UCSD-AML1 (cell line): ENCODE data around the gene SUSD1.

Experiments used
- DNase-seq: peaks from one replicate; lab custom pipeline; 2025; ENCODE audit not compliant: unreplicated experiment; lab: John Stamatoyannopoulos, UW

SUSD1 gene

DNA sequence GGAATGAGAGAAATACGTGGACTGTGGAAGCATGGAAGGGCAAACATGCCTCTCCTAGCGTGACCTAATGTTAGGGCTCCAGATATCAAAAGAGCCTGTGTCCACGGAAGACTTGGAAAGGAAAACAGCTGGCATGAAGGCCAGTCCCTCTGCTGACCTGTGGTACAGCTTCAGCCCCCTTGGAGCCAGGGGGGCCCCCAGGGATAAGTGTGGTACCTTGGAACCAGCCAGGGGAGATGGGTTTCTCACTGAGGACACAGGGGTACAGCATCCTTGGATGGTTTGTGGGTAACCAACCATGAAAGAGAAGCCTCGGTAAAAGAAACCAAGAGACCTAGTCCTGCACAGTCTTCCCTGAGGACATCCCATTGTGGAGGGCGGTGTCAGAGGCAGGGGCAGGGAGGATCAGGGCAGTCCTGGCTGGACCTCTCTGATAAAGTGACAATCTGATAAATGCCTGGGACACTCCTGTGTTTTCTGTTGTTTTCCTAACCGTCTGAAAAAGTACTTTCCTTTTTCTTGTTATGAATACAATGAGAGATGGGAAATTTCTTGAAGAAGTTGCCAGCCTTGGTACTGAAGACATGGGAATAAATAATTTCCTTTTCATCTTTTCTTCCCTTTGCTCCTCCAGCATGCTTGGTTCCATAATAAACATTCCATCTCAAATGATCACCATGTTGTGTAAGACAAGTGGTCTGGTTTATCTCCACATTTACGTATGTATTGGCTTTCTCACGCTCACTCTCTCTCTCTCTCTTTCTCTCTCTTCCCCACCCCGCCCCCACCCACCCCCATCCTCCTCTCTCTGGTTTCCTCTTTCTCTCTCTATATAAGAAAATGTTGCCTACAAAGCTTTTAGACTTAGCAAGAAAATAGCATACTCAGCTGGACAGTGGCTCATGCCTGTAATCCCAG, 102.1 kb downstream of the SUSD1 start:
- no peak for DNase-seq

DNA sequence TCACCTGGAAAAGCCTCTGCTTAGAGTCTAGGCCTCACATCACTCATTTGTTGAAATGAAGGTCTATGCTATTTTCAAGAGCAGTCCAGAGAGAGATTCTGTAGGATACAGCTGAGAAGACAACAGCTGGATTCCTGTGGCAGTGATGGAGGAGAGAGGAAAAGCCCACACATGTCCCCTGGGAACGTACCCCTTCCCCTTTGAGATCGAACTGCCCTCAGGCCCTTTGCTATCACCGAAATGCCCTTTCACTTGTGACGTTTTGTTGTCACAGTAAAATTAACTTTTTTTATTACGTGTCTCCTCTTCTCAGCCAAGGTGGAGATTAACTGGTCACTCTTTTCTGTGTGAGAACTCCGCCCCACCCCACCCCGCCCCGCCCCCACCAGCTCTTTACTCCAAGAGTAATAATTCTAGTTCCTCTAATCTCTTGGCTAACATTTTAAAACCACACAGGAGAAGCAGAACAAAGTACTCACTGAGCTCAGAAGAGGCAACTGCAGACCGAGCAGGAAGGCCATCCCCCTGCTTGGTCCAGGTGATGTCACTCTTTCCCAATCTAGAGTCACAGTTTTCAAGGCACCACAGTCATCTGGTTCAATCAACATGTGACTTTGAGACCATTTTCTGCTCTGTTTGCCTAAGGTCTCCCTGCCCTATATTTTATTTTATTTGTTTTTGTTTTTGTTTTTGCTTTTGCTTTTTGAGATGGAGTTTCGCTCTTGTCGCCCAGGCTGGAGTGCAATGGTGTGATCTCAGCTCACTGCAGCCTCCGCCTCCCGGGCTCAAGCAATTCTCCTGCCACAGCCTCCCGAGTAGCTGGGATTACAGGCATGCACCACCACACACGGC, 105.6 kb downstream of the SUSD1 start:
- DNase-seq, result no peak

DNA sequence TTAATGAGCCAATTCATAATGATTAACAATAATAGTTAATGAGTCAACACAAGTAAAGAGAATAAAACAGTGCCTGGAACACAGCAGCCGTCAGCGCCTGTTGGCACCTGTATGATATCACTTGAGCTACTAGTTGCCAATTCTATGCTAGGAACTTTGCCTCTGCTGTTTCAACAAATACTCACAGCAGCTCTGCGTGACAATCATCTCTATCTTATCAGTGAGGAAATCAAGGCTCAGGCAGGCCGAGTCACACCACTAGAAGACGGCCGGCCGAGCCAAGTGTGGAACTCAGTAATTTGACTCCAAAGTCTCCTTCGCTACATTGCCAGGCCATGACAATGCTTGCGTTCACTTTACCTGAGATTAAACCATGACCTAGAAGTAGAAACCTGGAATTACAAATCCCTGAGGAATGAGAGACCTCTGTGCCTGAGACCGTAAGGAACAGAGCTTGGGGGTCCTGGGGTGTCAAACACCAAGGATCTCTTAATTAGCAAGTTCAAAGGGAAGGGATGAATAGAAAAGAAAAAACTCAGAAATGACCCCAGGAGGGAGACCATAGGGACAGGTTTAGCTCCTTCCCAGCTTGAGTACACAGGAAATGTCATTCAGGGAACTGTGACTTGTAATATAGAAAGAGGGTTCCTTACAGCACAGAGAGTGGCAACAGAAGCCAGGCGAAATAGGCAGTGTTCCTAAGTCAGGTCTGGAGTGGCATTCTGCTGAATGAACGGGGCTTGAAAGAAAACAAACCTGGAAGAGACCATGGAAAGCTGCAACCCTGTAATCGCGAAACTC, 109.1 kb downstream of the SUSD1 start:
- DNase-seq, result no peak

DNA sequence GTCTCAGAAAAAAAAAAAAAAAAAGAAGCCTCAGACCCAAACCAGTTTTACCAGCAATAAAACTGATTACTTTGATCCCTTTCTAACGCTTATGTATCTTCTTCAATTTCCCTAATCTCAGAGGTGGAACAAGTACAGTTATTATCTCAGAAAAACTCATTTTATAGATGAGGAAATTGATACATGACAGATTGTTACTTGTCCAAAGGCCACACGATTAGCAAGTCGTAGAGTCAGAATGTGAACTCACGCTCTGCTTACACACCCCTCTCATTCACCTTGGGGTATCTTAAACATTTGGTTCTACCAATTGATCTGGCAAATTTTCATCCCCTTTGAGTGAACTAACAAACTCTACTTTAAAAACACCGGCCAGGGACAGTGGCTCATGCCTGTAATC, 110.2 kb downstream of the SUSD1 start:
- DNase-seq, result no peak

DNA sequence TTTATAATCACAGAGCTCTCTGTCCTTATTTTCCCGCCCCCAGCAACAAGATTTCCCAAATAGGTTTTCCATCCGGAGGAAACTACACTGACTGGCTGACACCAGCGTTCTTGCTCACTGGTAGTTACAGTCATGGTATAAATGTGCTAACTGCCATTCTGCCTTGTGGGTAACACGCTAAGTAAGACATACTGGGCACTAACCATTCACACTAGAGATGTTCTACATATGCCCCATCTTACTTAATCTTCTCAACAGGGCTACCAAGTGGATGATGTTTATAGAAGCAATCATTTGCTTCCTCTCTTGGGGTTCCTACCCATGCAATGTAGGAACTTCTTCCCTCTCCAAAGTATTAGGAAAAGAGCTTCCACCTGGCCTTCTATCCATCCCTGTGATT, 111.5 kb downstream of the SUSD1 start:
- no peak for DNase-seq

DNA sequence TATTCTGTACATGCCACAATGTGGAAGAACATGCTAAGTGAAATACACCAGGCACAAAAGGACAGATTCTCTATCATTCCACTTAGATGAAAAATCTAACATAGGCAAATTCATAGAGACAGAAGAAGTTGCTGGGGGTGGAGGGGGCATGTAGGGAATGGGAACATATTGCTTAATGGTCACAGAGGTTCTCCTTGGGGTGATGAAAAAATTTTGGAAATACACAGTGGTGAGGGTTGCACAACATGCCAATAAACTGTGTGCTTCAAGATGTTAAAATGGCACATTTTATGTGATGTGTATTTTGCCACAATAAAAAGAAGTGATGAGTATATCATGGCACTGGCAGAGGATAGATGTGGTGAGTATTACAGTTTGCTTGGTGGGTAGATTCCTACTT, 111.9 kb downstream of the SUSD1 start:
- no peak for DNase-seq

DNA sequence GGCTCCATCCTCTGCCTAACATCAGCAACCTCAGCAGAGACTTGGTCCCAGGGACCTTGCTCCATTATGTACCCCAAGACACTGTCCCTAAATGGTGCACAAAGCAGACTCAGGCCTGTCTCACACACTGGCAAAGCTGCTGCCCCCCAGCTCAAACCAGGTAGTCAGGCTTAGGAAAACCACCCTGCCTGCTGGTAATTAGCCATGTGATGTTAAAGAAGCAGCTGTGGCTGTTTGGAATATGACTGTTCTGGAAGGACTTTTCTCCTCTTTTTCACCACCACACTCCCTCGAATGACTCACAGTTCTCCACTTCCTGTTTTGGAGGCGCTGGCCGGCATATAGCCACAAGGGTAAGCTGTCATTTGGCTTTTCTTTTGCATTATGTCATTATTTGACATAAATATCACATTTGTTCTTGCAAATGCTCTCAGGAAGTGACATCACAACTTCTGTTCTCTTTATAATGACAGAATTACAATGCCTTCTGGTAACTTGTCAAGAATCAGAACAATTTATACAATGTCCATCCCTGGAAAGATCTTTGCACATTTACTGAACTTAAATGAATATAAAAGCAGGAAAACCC, 113.9 kb downstream of the SUSD1 start:
- DNase-seq, result peak; percentile 61

DNA sequence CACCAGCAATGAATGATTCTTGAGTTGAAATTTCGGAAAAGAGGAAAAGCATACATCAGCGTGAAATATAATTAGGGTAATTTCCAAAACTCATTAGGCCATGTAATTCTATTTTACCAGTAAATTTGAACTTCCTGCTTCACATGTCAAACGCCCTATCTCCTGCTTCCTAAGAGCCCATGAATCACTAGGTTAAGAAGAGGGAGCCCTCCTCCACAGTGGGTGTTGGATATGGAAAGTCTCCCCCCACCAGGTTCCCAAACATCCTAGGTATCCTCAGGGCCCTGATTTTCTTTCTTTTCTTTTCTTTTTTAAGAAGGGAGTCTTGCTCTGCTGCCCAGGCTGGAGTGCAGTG, 115.2 kb downstream of the SUSD1 start:
- DNase-seq, result no peak

DNA sequence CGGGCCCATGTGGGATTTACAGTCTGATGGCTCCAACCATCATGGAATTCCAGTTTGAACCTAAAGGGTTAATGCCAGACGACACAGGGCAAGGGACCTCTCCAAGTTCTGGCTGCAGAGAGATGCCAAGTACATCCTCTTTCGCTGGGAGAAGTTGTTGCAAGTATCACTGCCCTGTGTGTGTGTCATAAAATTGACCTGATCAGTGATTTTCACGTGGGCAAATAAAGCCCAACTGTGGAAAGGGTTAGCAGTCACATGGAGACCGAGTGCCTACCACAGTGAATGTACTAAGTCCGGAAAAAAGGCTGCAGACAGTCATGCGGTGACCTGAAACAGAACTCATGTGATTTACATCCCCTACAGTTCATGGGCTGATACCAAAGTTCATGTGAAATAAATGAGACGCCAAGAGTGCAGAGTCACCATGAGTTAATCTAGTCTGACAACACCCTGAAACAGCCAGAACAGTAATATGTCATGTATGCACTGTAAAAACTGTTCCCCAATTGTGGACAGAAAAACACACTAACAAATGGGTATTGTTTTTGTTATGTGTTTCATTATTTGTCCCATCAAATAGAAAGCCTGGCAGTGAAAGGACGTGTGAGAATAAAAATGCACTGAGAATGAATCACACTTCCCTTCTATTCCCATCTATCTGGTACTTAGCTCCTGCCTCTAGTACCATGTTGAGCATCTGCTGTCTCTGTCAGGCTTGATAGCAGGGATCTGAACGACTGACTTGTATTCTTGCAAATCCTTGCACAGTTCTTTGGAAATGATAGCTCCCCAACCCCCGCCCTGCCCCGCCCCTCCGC, 115.7 kb downstream of the SUSD1 start:
- DNase-seq, result no peak

DNA sequence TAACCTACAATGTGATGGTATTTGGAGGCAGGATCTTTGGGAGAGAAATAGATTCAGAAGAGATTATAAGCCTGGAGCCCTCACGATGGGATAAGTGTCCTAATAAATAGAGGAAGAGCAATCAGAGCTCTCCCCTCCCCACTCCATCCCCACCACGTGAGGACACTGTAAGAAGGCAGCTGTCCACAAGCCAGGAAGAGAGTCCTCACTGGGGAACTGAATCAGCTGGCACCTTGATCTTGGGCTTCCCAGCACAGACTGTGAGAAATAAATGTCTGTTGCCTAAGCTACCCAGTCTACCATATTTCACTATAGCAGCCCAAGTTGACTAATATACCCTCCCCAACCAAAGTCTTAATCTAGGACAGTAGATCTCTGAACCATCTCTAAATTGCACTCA, 118.1 kb downstream of the SUSD1 start:
- DNase-seq, result no peak

DNA sequence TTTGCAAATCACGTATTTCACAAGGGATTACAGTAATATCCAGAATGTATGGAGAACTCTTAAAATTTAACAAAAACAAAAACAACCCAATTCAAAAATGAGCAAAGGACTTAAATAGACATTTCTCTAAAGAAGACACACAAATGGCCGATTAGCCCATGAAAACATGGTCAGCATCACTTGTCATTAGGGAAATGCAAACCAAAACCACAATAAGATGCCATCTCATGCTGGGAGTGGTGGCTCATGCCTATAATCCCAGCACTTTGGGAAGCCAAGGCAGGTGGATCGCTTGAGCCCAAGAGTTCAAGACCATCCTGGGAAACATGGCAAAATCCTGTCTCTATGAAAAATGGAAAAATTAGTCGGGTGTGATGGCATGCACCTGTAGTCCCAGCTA, 120.2 kb downstream of the SUSD1 start:
- DNase-seq, result no peak

DNA sequence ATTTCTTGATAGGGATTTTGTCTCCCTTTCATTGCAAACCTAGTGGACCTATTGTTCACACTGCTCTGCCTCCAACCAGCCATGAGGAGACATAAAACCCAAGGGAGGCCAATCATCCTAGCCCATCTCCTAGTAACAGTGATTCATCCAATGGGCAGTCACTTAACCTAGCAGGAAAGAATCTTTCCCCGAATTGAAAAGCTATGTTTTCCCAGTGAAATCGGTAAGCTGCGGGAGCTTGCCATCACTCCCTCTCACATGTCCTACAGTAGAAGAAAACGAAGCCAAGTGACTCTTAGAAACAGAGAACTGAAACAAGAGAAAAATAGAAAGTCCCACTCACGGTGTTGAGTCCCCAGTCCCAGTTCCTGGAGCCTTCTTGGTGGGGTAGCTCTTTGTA, 123.3 kb downstream of the SUSD1 start:
- no peak for DNase-seq

DNA sequence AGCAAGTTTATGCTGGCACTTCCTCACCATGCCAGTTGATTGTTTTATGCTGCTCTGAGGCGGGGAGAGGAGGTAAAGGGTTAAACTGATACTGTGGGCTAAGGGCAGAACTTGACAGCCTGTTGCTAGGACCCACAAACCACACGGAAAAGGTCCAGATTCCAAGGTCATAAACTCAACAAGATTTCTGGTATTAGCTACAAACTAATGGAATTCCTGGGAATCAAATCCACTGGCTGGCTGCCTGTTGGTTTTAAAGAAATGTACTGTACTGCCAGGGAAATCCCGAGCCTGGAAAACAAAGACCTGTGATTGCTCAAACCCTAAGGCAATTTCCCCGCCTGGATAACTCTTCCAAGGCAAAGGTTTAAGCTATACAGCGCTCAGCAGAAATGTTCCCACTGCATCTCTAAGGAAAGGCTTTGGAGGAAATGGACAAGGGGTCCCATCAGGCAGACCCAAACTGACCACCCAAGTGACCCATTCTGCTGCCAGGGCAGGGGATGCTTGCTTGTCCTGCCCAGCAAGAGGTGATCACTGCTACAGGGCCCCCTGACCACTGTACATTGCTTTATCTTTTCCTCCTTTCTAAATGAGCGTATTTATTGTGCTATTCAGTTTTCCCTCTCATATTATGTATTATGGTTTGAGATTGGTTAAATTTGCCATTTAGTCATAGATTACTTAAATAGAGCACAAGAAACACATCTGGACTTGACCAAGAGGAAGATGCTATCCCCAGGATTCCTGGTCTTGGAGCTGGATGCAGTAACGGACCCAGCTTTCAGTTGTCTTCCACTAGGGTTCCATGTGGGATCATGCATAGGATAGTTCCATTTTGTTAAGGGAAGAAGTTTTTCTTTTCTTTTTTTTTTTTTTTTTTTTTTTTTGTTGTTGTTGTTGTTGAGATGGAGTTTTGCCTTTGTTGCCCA, 124.3 kb downstream of the SUSD1 start:
- DNase-seq, result no peak

DNA sequence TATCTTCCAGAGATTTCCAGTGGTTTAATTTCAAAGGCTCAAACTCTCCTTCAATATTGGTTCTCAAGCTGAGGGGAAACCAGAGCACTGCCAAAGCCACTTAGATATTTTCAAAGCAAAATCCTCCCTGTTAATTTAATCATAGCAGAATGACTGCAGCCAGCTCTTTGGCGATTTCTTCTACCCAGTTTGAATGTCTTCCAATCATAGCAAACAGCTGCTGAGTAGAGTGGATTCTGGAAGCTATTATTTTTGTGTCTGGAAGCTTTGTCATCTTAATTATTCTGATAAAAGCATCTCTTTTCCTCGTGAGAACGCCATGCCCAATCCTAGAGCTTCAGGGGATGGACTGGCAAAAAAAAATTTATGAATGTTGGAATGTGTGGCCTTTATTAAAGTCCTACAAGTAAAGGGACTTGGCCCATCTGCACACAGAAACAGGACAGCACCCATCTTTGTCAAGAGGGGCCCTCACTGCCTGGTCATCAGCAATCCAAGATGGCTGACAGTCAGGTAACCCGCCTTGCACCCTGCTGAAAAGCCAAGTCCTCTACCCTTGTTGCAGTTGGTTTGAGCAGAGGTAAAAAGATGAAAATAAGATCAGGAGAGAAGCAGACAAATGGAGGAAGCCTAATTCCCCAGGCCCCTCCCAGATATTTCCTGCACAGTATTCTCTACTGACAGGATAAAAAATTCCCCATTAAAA, 125.1 kb downstream of the SUSD1 start:
- no peak for DNase-seq

DNA sequence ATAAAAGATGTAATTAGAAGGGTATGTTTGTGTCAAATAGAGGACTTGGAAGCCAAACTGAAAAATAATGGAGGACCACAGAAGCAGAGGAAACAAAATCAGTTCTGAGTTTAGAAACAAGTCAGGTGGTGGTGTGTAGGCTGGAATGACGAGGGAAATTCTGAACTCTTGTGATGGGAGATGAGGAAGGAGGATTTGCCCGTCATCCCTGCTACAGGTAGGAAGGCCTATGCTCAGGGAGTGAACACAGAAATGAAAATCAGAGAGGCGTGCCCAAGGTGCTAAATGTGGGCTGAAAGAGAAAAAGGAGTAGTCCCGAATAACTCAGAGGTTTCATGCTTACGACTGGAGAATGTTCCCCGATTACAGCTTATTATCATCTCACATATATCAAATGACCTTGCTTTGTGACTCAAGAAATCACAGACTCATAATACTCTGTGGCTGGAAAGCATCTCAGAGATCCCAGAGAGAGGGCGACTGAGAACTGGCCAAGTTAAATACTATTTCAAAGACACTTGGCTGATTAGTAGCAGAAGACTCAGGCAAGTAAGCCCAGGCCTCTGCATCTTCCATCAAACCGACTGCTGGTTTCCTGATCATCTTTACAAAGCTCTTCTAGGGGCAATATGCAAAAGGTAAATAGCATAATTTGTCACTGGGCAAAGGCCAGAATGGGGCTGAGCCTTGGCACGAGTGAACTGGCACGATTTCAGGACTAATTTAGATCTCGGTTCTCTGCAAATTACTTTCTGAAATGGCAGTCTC, 126.0 kb downstream of the SUSD1 start:
- no peak for DNase-seq

DNA sequence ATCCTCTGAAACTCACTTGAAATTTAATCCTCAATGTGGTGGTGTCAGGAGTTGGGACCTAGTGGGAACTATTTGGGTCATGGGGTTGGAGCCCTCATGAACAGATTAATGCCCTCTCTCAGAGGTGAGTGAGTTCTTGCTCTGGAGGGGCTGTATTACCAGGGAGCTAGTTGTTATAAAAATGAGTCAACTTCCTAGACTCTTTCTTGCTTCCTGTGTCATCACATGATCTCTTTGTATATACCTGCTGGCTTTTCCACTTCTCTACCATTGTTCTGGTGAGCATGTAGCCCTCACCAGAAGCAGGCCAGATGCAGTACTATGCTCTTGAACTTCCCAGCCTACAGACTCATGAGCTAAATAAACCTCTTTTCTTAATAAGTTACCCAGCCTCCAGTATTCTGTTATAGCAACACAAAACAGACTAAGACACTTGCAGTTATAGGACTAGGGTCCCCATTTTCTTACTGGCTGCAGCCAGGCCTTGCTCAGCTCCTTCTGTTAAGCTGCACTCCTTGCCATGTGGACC, 127.5 kb downstream of the SUSD1 start:
- DNase-seq, result no peak

DNA sequence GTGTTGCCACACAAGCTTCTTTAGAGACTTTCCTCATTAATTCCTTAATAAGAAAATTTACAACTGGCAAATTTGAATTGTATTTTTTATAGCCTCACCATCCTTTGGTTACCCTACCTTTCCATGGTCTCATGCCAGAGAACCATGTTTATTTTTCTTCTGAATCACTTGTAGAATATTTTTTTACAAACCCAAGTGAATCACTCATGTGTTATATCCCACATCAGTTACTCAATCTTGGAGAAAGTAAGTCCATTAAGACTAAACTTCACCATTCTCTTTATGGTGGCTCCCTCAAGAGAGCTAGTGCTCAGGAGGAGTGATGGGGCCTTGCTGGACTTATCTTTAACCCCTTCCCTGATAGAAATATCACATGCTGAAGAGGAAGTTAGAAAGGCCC, 128.9 kb downstream of the SUSD1 start:
- DNase-seq, result no peak

DNA sequence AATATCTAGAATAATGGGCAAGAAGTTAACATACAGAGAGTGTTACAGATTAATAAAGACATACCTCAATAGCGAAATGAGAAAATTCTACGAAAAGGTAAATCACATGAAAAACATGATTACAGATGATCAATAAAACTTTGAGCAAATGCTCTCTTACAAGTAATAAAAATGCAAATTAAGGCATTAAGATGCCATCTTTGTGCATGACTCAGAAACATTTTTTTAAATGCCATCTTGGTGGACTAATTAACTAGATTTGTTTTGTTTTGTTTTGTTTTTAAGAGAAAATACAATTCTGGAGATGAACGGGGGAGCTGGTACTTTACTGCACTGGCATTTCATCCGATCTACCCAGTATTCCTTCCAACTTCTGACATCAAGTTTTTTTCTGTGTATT, 130.2 kb downstream of the SUSD1 start:
- no peak for DNase-seq
